ENCODE data around the gene SSPN.

GRCh38 chr12:26195641-26196420 lies 458 bp downstream of the SSPN start:
- TF ChIP-seq CTCF (IDR thresholded peaks at IDR 0.05; ENCODE audit: insufficient read depth, low read depth, low read length) (no peak), EZH2 (IDR thresholded peaks at IDR 0.05; ENCODE audit: insufficient read depth, low read length) (no peak)
